ENCODE results near the gene C4BPA.
A peak's percentile ranks its signal among the peaks of the same experiment; 100 is the strongest.

Gene C4BPA

DNA sequence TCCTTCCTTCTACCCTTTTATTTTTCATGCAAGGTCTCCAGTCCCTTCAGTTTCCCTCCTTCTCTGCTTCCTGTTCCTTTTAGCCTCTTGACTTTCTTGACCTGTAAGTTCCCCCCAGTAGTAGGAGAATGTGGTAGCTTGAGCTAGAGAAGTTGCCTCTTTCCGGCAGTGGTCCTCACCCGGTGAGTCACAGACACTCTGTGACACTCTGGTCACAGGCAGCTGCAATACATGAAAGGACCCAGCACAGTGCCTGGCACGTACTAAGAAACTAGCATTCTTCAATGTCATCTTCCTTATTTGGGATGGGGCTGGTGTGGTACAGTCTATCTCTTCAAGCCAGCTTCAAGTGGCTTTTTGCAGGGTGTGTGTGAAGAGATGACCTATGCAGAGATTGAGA, 35.0 kb upstream of the C4BPA start:
- in situ Hi-C loops (cut with MboI; ENCODE audit: low sequenced_read_pairs, unreplicated experiment), result no loop called here
- DNase-seq (ENCODE audit: low spot score), result no peak
- TF ChIP-seq, protein P1, sequence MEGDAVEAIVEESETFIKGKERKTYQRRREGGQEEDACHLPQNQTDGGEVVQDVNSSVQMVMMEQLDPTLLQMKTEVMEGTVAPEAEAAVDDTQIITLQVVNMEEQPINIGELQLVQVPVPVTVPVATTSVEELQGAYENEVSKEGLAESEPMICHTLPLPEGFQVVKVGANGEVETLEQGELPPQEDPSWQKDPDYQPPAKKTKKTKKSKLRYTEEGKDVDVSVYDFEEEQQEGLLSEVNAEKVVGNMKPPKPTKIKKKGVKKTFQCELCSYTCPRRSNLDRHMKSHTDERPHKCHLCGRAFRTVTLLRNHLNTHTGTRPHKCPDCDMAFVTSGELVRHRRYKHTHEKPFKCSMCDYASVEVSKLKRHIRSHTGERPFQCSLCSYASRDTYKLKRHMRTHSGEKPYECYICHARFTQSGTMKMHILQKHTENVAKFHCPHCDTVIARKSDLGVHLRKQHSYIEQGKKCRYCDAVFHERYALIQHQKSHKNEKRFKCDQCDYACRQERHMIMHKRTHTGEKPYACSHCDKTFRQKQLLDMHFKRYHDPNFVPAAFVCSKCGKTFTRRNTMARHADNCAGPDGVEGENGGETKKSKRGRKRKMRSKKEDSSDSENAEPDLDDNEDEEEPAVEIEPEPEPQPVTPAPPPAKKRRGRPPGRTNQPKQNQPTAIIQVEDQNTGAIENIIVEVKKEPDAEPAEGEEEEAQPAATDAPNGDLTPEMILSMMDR (IDR thresholded peaks at IDR 0.05; ENCODE audit: borderline replicate concordance, control extremely low read depth, extremely low read depth, insufficient read depth, missing control alignments), result no peak

DNA sequence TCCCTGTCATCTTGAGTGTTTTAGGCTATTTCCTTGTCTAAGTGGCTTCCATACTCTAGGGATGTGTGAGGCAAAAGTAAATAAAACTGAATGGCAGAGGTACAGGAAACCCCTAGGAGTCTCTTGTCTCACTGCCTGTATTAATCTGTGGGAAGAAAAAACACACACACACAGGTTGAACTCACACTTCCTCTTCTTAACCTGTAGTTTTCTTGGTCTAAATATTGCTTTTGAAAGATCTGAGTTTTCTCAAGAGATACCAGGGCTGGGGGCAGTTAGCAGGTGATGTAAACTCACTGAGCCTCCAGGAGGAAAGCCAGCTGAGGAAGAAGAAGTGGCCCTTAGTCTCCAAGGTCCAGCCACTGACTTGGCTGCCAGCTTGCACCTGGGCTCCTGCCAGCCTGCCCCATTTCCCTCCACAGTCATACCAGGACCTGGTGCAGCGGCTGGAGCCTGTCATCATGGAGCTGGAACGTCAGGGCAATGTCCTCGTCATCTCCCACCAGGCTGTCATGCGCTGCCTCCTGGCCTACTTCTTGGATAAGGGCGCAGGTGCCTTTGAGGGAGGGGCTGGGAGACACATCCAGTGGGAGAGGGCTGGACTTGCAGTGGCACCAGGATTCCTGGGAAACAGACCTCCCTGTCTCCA, 34.1 kb upstream of the C4BPA start:
- in situ Hi-C loops (cut with MboI; ENCODE audit: low sequenced_read_pairs, unreplicated experiment), result no loop called here
- DNase-seq (ENCODE audit: low spot score), result peak; percentile 42
- TF ChIP-seq, protein P1 (IDR thresholded peaks at IDR 0.05; ENCODE audit: borderline replicate concordance, control extremely low read depth, extremely low read depth, insufficient read depth, missing control alignments), result no peak

DNA sequence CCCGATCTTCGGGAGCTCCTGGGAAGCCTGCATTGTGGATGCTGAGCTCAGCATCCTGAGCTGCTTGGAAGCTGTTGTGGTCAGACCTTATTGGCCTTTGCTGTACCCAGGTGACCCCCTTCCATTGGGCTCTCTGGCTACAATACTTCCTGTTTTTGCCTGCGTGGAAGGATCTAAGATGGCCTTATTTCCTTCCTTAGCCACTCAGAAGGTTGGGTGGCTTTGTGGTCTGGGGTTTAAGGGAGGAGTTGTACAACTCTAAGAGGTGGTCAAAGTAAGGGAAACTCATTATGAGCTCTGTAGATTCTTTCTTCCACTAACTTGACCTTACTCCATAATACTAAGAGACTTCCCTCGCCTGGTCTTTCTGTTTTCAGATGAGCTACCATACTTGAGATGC, 33.2 kb upstream of the C4BPA start:
- in situ Hi-C loops (cut with MboI; ENCODE audit: low sequenced_read_pairs, unreplicated experiment), result no loop called here
- DNase-seq (ENCODE audit: low spot score), result no peak

DNA sequence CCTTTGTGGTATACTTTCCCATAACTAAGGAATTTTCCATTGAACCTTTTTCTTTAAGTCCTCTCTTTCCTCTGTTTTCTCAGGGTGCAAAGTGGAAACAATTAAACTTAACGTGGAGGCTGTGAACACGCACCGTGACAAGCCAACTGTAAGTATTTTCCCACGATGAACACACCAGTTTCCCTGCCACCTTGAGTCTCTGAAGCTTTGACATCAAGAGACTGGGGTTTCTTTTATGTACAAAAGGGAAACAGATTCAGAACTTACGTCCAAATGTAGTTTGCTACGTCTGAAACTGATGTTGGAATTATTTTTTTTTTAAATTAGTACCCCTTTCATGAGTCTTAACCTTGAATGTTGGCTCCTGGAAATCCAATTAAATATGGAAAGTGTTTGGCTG, 32.6 kb upstream of the C4BPA start:
- DNase-seq (ENCODE audit: low spot score), result no peak
- in situ Hi-C loops (cut with MboI; ENCODE audit: low sequenced_read_pairs, unreplicated experiment), result no loop called here
- TF ChIP-seq, protein P1 (IDR thresholded peaks at IDR 0.05; ENCODE audit: borderline replicate concordance, control extremely low read depth, extremely low read depth, insufficient read depth, missing control alignments), result no peak

More for the DNA sequence above, 33.2 kb upstream of the C4BPA start:
- TF ChIP-seq, protein P1 (IDR thresholded peaks at IDR 0.05; ENCODE audit: borderline replicate concordance, control extremely low read depth, extremely low read depth, insufficient read depth, missing control alignments), result no peak

DNA sequence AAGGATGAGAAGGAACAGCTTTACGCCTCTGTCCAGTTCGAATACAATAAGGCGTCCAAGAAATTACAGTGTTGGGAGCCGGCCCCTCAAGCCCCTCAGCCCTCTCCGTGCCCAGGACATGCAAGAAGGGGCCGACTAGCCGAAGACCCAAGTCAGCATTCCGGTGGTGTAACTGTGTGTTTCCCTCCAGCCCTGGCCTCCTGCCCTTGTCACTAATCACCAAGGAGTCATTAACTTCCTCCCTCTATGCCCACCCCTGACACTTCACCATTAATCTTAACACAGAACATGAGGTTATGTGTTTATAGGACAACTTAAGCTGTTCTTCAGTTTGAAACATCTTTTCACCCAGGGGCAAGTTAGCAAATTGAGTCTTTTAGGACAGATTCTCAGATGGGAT, 31.8 kb upstream of the C4BPA start:
- DNase-seq (ENCODE audit: low spot score), result no peak
- TF ChIP-seq, protein P1 (IDR thresholded peaks at IDR 0.05; ENCODE audit: borderline replicate concordance, control extremely low read depth, extremely low read depth, insufficient read depth, missing control alignments), result no peak
- in situ Hi-C loops (cut with MboI; ENCODE audit: low sequenced_read_pairs, unreplicated experiment), result no loop called here

DNA sequence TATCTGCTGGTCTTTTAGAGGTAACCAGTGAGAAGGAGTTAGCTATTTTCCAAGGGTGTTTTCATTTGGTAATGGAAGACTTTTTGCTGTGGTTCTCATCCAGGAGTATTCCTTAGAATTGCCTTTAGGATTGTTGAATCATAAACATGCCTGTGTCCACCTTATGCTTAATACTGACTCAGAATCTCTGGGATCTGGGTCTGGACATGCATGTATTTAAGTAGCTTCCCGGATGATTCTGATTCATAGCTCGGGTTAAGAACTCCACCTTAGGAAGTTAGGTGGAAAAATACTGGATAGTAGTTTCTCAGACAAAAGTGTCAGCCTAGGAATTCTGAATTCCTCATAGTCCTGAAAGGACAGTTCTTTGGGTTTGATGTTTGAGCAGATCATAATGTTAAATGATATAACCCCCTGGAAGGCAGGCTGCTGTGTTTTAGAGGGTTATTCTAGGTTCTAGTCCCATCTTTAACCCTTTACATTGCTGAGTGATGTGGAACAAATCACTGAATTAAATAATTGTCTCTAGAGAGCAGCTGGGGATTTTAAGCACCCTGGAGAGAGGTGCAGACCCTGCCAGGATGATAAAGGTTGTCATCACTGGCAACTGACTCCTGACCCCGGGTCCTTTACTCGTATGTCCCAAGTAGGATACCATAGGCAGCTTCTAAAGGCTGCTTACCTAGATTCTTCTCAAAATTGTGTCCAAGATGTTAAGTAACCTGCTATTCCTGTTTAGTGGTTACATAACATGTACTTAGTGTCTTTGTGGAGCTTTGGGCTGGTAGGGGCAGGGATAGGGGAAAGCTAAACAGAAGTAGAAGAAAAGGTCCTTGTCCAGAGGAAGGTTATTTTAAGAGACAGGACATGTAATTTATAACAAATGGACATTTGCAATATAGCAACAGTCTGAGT, 29.9 kb upstream of the C4BPA start:
- DNase-seq (ENCODE audit: low spot score), result no peak
- in situ Hi-C loops (cut with MboI; ENCODE audit: low sequenced_read_pairs, unreplicated experiment), result no loop called here

More for the DNA sequence above, 29.9 kb upstream of the C4BPA start:
- TF ChIP-seq, protein P1 (IDR thresholded peaks at IDR 0.05; ENCODE audit: borderline replicate concordance, control extremely low read depth, extremely low read depth, insufficient read depth, missing control alignments), result no peak
